Measurements from ENCODE around the gene LTBP2.
"Not testable (repeated sequence)": the region's sequence is repeated elsewhere in the genome, so short reads cannot be mapped to it uniquely, and the experiment has no call there.

The LTBP2 gene

DNA sequence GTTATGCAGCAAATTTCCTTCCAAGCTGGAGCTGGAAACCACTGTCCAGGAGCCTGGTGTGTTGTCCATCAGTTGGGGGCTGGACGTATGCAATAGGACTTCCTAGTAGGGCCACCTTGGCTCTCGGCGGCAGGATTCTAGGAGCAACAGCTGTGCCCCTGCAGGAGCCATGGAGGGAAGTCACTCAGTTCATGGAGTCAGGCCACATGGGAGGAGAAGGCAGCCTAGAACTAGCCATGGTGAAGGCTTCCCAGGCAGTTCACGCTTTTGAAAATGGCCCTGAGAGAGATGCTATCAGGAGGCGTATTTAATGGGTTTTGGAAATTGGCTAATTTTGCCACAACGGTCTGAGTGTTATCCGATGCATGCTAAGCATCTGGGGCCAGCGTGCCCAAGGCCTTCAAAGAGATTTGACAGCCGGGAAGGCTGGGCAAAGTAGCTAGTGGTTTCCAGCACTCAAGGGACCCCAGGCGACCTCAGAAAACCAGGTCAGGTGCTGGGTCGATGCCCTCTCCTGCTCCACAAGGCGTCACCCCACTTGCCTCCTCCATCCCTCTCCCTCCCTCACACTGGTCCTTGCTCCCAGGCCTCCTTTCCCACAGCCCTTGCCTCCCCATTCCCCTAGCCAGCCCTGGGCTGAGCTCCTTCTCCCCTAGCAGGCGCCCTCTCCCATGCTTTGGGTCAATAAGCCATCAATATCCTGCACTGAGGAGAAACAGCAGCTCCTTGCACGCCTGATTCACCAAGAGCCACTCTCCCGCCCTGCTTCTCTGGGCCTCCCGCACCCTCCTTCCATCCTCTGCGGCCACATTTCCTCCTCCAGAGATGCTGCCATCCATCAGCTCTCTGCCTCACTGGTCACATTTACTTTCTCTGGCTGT, 155.1 kb downstream of the LTBP2 start:
- Histone ChIP-seq H3K4me3 (ENCODE audit: low read depth, low read length) (no peak overlapping the region), H3K27ac (peak overlapping the region; percentile 50), H3K27me3 (ENCODE audit: insufficient read depth, low read depth, severe bottlenecking) (no peaks in the 10 kb centered on the region), H3K9me3 (ENCODE audit: severe bottlenecking) (peaks cover 7% of the 10 kb centered on the region), H3K36me3 (no peaks in the 10 kb centered on the region)
- peak; percentile 82 for DNase-seq
- TF ChIP-seq, protein P1, sequence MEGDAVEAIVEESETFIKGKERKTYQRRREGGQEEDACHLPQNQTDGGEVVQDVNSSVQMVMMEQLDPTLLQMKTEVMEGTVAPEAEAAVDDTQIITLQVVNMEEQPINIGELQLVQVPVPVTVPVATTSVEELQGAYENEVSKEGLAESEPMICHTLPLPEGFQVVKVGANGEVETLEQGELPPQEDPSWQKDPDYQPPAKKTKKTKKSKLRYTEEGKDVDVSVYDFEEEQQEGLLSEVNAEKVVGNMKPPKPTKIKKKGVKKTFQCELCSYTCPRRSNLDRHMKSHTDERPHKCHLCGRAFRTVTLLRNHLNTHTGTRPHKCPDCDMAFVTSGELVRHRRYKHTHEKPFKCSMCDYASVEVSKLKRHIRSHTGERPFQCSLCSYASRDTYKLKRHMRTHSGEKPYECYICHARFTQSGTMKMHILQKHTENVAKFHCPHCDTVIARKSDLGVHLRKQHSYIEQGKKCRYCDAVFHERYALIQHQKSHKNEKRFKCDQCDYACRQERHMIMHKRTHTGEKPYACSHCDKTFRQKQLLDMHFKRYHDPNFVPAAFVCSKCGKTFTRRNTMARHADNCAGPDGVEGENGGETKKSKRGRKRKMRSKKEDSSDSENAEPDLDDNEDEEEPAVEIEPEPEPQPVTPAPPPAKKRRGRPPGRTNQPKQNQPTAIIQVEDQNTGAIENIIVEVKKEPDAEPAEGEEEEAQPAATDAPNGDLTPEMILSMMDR (IDR thresholded peaks at IDR 0.05; ENCODE audit: low read depth, low read length), result peak; percentile 12; the same call in 1 of the 2 replicates

DNA sequence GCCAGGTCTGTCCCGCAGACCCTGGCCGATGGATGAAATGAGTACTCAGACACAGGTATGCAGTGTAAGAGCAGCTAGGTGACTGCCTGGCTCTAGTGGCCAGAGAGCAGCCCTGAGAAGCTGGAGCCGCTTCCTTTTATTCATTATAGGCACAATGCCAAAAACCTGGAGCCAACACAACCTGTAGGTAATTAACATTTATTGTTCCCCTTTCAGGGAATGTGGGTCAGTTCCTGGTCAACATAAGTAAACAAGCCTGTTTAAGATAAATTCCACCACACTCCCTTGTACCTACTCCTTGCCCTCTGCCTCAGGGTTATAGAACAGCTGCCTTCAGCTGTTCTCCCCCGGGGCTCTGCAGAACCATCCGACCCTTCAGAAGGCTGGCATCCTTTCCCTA, 157.6 kb downstream of the LTBP2 start:
- H3K27ac ChIP-seq; H3K27me3 ChIP-seq (ENCODE audit: insufficient read depth, low read depth, severe bottlenecking); H3K9me3 ChIP-seq (ENCODE audit: severe bottlenecking); H3K36me3 ChIP-seq; DNase-seq; H3K4me3 ChIP-seq (ENCODE audit: low read depth, low read length): not testable (repeated sequence)

Data from WERI-Rb-1 (cell line).